Loucy (cell line): Measurements from ENCODE around the gene IFT52.

ENCODE experiments used
- CTCF ChIP-seq: fragments of 200-600 bp; sonication (generic); conservative IDR thresholded peaks from 2 replicates; pipeline ENCODE4 v1.5.1; 2014; ENCODE audit warnings: mild to moderate bottlenecking, antibody characterized with exemption, low read length
- EZH2phosphoT487 ChIP-seq: fragments of 200-600 bp; IDR thresholded peaks from 2 replicates; pipeline ENCODE4 v1.6.1; 2018; ENCODE audit warnings: antibody characterized with exemption, mild to moderate bottlenecking, moderate library complexity, borderline replicate concordance

GRCh38 chr20:43542161-43542560, 48.6 kb upstream of the IFT52 start:
- TF ChIP-seq CTCF (no peak), EZH2phosphoT487 (no peak)
